HL-60/S4 treated with retinoic acid at 250 ng/mL for 4 days and 3 days (cell line): ENCODE results near the gene DMAC1.

Experiments
- in situ Hi-C: fragments of 300-500 bp; cut with MboI; formaldehyde crosslinking; loops from 2 replicates; pipeline ENCODE4 v1.7.0; 2022; ENCODE audit warnings: low sequenced_read_pairs

Gene DMAC1

DNA sequence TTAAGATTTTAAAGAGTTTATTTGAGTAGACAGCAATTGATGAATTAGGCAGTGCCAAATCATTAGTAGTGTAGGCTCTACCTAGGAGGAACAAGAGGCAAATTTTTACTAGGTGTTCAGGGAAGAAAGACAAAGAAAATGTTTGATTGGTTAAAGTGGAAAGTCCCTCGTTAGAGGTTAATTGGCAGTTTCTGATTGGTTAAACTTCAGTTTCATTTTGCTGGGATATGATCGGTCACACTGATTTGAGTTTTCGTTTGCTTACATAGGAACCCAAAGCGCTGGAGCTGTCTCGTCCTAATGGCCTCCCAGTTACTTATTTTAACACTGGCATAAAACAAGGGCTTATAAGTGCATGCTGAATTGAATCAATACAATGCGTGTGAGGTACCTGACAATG lies 15.1 kb downstream of the DMAC1 start:
- in situ Hi-C loops, result no loop called here

DNA sequence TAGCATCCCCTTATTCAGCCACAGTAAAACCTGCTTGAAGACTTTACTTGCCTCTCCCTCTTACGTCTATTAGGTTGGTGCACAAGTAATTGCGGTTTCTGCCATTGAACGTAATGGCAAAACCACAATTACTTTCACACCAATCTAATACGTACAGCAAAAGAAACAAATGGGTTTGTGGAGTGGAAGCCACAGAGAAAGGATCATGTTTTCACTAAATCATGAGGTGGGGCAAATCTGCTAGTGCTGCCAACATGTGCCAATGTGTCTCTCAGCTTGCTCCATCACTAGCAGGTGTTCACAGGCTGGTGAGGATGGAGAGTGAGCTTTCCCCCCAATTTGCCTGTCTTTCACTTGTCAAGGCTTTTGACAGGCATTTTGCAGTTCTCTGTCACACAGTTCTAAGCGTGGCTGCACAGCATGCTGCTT lies 15.9 kb downstream of the DMAC1 start:
- in situ Hi-C loops, result no loop called here

DNA sequence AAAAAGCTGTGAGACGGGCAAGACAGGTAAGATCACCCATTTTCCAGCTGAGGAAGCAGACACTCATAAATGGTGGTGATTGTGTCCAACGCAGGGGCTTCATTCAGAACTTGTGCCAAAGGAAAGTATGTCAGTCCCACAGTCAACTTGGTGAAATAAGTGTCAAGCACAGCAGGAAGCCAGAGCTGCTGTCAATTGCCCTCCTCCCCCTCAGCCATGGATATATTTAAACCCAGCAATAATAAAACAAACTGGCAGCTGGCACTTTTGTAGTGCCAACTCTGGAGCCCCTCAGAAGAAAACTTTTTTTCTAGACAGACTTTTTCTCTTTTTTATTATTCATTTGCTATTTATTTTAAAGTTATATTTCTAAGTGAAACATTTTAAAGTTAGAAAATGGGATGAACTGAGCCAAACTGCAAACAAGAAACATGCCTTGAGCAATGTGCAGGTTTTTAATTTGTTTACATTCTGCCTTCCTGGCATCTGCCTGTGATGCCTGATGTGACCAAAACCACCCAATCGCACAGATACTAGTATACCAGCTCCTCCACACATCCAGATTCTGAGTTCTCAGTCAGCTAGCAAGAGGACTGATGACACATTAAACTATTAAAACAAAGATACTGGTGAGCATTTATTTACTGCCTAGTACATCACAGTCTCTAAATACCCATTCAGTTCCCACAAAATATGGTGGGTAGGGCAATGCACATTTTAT lies 17.0 kb downstream of the DMAC1 start:
- in situ Hi-C loops, result no loop called here

DNA sequence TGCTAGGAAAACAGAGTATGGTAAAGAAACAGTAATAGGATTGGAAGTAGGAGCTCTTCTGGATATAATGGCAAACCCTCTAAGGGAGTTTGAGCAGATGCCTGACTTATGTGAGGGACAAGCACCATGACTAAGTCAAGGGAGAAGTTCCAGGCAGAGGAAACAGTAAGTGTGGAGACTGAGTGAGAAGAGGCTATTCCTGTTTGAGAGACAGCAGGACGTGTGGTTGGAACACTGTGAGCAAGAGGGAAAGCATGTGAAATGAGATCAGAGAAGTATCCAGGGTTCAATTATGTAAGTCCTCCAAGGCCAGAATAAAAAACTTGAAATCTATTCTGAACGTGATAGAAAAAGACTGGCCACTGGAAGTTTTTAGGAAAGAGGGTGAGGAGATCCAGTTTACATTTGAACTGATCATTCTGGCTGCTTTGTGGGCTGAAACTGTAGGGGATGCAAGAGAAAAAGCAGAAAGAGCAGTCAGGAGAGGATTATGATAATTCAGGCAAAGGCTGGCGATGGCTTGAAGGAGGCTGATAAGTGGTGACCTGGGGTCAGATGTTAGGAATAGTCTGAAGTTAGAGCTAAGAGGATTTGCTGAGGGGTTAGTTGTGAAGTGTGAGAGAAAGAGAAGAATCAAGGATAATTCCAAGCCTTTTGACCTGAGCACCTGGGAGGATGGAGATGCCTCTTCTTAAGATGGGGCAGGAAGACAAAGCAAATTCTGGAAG lies 19.2 kb downstream of the DMAC1 start:
- in situ Hi-C loops, result no loop called here

DNA sequence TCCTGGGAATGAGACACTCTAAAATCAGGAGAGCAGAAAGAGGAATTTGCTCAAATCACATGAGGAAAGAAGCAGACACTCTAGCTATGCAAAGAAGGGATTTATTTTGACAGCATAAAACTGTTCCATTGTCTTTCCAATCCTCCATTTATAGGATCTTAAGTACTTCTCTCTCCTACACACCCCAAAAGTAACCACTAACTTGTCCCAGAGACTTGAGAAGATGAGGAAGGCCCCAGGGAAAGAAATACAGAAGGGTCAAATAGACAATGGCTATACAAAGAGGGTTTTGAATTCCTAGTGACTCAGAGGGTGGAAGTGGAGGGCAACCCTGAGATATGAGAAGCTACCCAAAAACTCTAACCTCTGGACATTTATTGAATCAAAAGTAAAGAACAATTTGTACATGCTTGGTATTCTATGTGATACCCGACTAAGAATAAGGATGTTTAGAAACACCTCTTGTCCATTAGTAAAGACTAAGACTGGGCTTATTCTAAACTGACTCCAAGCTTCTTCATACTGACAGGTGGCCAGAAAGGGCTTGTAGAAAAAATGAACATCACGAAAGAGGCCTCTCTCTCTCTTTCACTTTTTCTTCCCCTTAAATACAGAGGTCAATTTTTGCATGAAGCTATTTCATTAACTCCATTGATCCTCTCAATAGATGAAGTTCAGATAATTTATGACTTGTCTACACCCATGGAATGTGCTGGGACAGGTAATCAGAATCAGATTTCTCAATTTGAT lies 20.6 kb downstream of the DMAC1 start:
- in situ Hi-C loops, result no loop called here

DNA sequence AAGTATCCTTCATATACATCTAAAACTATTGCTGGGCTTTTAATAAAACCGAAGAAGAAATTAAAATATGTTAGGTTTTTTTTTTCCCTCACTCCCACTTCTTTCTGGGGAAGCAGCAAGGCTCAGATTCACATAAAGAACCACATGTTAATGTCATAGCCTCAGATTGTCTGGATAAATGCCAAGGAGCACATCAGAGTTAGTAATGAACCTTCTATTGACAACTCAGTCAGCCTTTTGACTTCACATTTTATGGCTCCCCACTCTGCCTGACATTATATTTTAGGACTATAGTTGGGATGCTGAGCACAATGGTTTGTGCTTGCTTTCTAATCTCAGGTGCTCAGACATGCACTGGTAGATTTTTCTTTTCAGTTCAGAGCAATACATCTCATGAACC lies 21.8 kb downstream of the DMAC1 start:
- in situ Hi-C loops, result no loop called here

DNA sequence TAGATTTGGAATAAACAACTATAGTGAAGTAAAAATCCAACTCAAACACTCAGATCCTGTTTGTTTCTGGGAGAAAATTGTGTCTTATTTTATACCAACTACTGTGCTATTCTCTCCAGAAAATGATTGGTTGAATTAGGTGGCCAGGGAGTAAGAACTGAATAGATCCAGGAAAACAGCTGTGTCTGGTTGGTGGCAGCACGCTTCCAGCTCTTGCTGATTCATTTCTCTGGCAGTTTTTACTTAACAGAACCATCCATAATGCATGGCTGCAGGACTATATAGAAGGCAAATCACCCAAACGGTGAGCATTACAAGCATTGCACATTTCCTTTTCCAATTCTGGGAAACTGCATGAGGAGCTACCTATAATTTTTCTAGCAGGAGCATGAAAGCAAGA lies 29.5 kb downstream of the DMAC1 start:
- in situ Hi-C loops, result no loop called here

DNA sequence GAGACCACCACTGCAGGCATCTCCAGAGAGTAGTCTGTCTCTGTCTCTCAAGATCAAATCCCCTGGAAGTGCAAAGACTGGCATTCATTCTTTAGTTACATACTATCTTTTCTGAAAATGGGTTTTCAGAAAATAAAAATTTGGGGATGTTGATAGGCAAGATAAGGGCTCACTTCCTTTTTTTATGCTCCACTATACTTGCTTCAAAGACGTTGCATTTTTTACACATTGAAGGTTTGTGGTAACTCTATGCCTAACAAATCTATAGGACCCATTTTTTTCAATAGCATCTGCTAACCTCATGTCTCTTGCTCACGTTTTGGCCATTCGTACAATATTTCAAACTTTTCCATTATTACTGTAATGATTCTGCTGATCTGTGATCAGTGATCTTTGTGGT lies 37.0 kb downstream of the DMAC1 start:
- in situ Hi-C loops, result no loop called here

DNA sequence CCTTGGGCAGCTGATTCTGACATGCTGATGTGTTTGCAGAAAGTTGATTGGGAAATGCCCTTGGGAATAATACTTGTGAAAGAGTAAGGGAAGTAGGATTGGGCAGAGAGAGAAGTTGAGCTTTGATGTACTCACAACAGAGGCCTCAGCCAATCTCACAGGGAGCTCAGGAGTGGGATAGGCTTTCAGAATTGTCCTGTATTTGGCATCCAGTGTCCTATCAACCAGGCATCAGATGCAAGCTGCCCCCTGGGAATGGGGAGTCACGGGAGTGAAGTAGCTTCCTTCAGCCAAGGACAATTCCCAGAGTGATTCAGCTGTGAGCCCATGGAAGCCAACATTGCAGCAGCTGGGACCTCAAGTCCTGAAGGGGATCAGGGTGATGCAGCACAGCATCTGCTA lies 39.6 kb downstream of the DMAC1 start:
- in situ Hi-C loops, result no loop called here

DNA sequence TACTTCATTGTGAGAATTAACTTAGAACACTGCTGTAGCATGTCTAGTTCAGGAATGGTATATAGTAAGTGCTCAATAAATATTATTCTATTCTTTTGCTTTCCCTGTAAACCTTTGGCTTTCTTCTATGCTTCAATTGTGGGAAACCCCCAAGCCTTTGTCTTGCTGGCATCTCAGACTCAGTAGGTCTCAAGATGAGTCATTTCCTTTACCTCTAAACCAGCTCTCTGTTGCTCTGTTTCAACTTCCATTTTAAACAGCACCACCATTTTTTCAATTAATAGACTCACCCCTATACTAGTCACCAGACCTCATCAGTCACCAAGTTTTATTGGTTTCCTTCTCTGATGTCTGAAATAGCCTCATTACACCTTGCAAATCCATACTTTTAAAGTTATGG lies 43.5 kb downstream of the DMAC1 start:
- in situ Hi-C loops, result no loop called here

DNA sequence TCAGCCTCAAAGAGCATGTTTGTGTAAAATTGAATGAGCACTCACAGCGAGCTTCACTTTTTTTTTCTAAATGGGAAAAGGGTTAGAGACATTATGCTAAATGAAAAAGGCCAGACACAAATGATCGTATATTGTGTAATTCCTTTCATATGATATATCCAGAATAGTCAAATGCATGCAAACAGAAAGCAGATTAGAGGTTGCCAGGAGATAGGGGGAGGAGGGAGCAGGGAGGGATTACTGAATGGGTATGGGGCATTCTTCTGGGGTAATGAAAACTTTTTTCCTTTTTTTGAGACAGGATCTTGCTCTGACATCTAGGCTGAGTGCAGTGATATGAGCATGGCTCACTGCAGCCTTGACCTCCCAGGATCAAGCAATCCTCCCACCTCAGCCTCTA lies 47.1 kb downstream of the DMAC1 start:
- in situ Hi-C loops, result no loop called here
